ENCODE data around the gene CFAP61.
"Not testable (repeated sequence)": the region's sequence is repeated elsewhere in the genome, so short reads cannot be mapped to it uniquely, and the experiment has no call there.

Gene CFAP61

GRCh38 chr20:20353576-20353975 lies 301.2 kb downstream of the CFAP61 start:
- TF ChIP-seq CTCF (conservative IDR thresholded peaks at IDR 0.05), result no peak
- H3K27ac ChIP-seq, result no peak overlapping the region

- not testable (repeated sequence) for H3K27ac ChIP-seq
Measured at GRCh38 chr20:20355503-20355902, 303.2 kb downstream of the CFAP61 start.

GRCh38 chr20:20358801-20359200 lies 306.5 kb downstream of the CFAP61 start:
- no peak overlapping the region for H3K27ac ChIP-seq
- no peak for TF ChIP-seq CTCF (conservative IDR thresholded peaks at IDR 0.05)
- no peak for TF ChIP-seq ZFX (IDR thresholded peaks at IDR 0.05)

GRCh38 chr20:20359628-20360027 lies 307.3 kb downstream of the CFAP61 start:
- no peak overlapping the region for H3K27ac ChIP-seq
- no peak for TF ChIP-seq ZFX (IDR thresholded peaks at IDR 0.05)
- TF ChIP-seq CTCF (conservative IDR thresholded peaks at IDR 0.05), result no peak

GRCh38 chr20:20360464-20360863 lies 308.1 kb downstream of the CFAP61 start:
- no peak for TF ChIP-seq ZFX (IDR thresholded peaks at IDR 0.05)
- TF ChIP-seq CTCF (conservative IDR thresholded peaks at IDR 0.05), result peak; percentile 91
- no peak overlapping the region for H3K27ac ChIP-seq

- no peak for TF ChIP-seq CTCF (conservative IDR thresholded peaks at IDR 0.05)
- no peak for TF ChIP-seq ZFX (IDR thresholded peaks at IDR 0.05)
- H3K27ac ChIP-seq, result no peak overlapping the region
Measured at GRCh38 chr20:20362774-20363433, 310.6 kb downstream of the CFAP61 start.

- TF ChIP-seq ZFX (IDR thresholded peaks at IDR 0.05) (no peak), CTCF (conservative IDR thresholded peaks at IDR 0.05) (no peak)
- no peak overlapping the region for H3K27ac ChIP-seq
Measured at GRCh38 chr20:20363434-20363798, 311.1 kb downstream of the CFAP61 start.

All from C4-2B (cell line).